ENCODE measurements around the gene CD82. TPM values are rescaled to one million over a fixed set of nuclear protein-coding genes. Genes with fewer than 3 reads are reported as not detected.

CD82 gene
- total RNA-seq, 1 experiment from 2014 or later: 114 TPM

DNA sequence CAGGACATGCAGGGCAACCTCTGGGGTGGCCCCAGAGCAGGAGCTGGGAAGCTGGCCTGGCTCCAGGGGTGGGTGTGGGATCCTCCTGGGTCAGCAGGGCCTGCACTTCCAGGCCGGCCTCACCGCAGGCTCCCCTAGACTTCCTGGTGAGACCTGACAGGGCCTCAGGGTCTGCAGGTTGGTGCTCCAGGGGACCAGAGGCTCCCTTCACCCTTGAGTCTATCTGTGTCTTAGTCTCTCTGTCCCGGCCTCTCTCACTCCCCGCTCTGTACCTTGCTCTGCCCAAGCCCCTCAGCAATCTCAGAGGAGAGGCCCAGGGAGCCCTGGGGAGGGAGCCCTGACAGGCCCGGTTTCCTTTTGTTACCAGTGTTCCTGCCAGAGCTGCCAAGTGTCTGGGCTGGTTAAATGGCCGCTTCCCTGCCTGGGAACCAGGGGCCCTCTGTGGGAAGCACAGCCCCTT is 13.9 kb downstream of the CD82 start:
- Mint-ChIP-seq H3K27ac (ENCODE audit: low read depth, unreplicated experiment) (no peak overlapping the region), H3K9me3 (ENCODE audit: unreplicated experiment) (no peaks in the 10 kb centered on the region), H3K4me1 (ENCODE audit: insufficient read depth, unreplicated experiment) (peaks cover 14% of the 10 kb centered on the region), H3K27me3 (ENCODE audit: insufficient read depth, unreplicated experiment) (no peaks in the 10 kb centered on the region), H3K4me3 (ENCODE audit: unreplicated experiment) (no peak overlapping the region), H3K36me3 (ENCODE audit: insufficient read depth, unreplicated experiment) (peaks cover 11% of the 10 kb centered on the region)
- ChIA-PET CTCF (interaction anchor here (1.7 kb wide), 1 partner anchor 38 kb away, joined by 5 read pairs; no protein-coding TSS in a partner anchor), POLR2A (no interaction called here)
- DNase-seq (ENCODE audit: unreplicated experiment): no peak
- intact Hi-C loops (cut with micrococcal nuclease): no loop called here
- TF ChIP-seq CTCF (IDR thresholded peaks at IDR 0.05; ENCODE audit: unreplicated experiment): no peak
- BruUV-seq (replicated peaks): no TSS peak

GRCh38 chr11:44580701-44581100 is 15.2 kb downstream of the CD82 start:
- ChIA-PET CTCF (interaction anchor here (0.8 kb wide), 1 partner anchor 8 kb away, joined by 5 read pairs; no protein-coding TSS in a partner anchor), POLR2A (interaction anchor here (0.8 to 1.4 kb wide), 3 partner anchors 14 to 31 kb away, joined by 3 to 4 read pairs (median 3); no protein-coding TSS in a partner anchor)
- intact Hi-C loops (cut with micrococcal nuclease): no loop called here
- no peak for DNase-seq (ENCODE audit: unreplicated experiment)
- no TSS peak for BruUV-seq (replicated peaks)
- Mint-ChIP-seq H3K9me3 (ENCODE audit: unreplicated experiment) (no peaks in the 10 kb centered on the region), H3K27ac (ENCODE audit: low read depth, unreplicated experiment) (no peak overlapping the region), H3K4me3 (ENCODE audit: unreplicated experiment) (no peak overlapping the region), H3K27me3 (ENCODE audit: insufficient read depth, unreplicated experiment) (no peaks in the 10 kb centered on the region), H3K4me1 (ENCODE audit: insufficient read depth, unreplicated experiment) (peaks cover 5% of the 10 kb centered on the region), H3K36me3 (ENCODE audit: insufficient read depth, unreplicated experiment) (peaks cover 11% of the 10 kb centered on the region)
- no peak for TF ChIP-seq CTCF (IDR thresholded peaks at IDR 0.05; ENCODE audit: unreplicated experiment)

DNA sequence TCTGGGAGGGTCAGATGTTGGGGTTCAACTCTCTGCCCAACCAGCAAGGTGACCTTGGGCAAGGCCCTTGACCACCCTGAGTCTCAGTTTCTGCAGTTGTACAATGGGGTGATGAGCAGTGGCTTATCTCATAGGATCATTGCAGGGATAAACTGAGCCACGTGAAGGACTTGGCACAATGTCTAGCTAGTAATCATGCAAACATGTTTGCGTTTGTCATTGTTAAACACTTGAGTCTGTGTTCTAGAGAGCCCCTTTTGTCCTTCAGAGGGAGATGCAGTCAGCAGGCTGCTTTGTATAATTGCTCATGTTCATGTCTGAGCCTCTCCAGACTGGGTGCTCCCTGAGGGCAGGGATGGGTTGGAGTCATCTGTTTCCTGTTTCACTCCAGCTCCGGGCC is 15.8 kb downstream of the CD82 start:
- H3K4me1 Mint-ChIP-seq (ENCODE audit: insufficient read depth, unreplicated experiment): peaks cover 5% of the 10 kb centered on the region
- H3K4me3 Mint-ChIP-seq (ENCODE audit: unreplicated experiment): no peak overlapping the region
- ChIA-PET POLR2A (interaction anchor here (0.8 to 1.4 kb wide), 3 partner anchors 15 to 31 kb away, joined by 3 to 4 read pairs (median 3); no protein-coding TSS in a partner anchor), CTCF (interaction anchor here (0.5 to 0.8 kb wide), 2 partner anchors 8 to 435 kb away, joined by 3 to 5 read pairs; no protein-coding TSS in a partner anchor)
- DNase-seq (ENCODE audit: unreplicated experiment): no peak
- H3K27ac Mint-ChIP-seq (ENCODE audit: low read depth, unreplicated experiment): no peak overlapping the region
- peaks cover 11% of the 10 kb centered on the region for H3K36me3 Mint-ChIP-seq (ENCODE audit: insufficient read depth, unreplicated experiment)
- TF ChIP-seq CTCF (IDR thresholded peaks at IDR 0.05; ENCODE audit: unreplicated experiment): no peak
- no TSS peak for BruUV-seq (replicated peaks)
- H3K9me3 Mint-ChIP-seq (ENCODE audit: unreplicated experiment): no peaks in the 10 kb centered on the region
- intact Hi-C loops (cut with micrococcal nuclease): no loop called here
- no peaks in the 10 kb centered on the region for H3K27me3 Mint-ChIP-seq (ENCODE audit: insufficient read depth, unreplicated experiment)

GRCh38 chr11:44582641-44583352 is 17.3 kb downstream of the CD82 start:
- intact Hi-C loops (cut with micrococcal nuclease): no loop called here
- POLR2A ChIA-PET: interaction anchor here (0.6 to 2.0 kb wide), 3 partner anchors 12 to 21 kb away, joined by 3 to 5 read pairs (median 3); no protein-coding TSS in a partner anchor
- TF ChIP-seq CTCF (IDR thresholded peaks at IDR 0.05; ENCODE audit: unreplicated experiment): no peak
- no TSS peak for BruUV-seq (replicated peaks)
- Mint-ChIP-seq H3K27ac (ENCODE audit: low read depth, unreplicated experiment) (no peak overlapping the region), H3K27me3 (ENCODE audit: insufficient read depth, unreplicated experiment) (no peaks in the 10 kb centered on the region), H3K4me3 (ENCODE audit: unreplicated experiment) (no peak overlapping the region), H3K9me3 (ENCODE audit: unreplicated experiment) (no peaks in the 10 kb centered on the region), H3K4me1 (ENCODE audit: insufficient read depth, unreplicated experiment) (no peaks in the 10 kb centered on the region), H3K36me3 (ENCODE audit: insufficient read depth, unreplicated experiment) (peaks cover 19% of the 10 kb centered on the region)
- CTCF ChIA-PET: interaction anchor here (0.6 to 1.2 kb wide), 6 partner anchors 11 to 1321 kb away, joined by 3 to 5 read pairs (median 3); no protein-coding TSS in a partner anchor
- no peak for DNase-seq (ENCODE audit: unreplicated experiment)
